HepG2 (cell line): ENCODE results near the gene ZBTB48. TPM values are rescaled to one million over a fixed set of nuclear protein-coding genes. Genes with fewer than 3 reads are reported as not detected.

ENCODE experiments used
- ATF1 ChIP-seq: IDR thresholded peaks from 2 replicates; pipeline ENCODE4 v1.6.1; 2016; ENCODE audit warnings: mild to moderate bottlenecking, control low read depth
- CBX5 ChIP-seq: sonication (generic); formaldehyde crosslinking; IDR thresholded peaks from 2 replicates; pipeline ENCODE4 v1.4.0; 2020; ENCODE audit warnings: missing genetic modification reagents, borderline replicate concordance
- CHD4 ChIP-seq: fragments of 200-600 bp; sonication (generic); IDR thresholded peaks from 2 replicates; pipeline ENCODE4 v1.7.0; 2017; ENCODE audit warnings: mild to moderate bottlenecking, low read length, borderline replicate concordance
- ERF ChIP-seq: IDR thresholded peaks from 2 replicates; pipeline ENCODE4 v1.6.1; 2018; ENCODE audit warnings: missing biosample characterization, missing genetic modification reagents
- LCORL ChIP-seq, 2 experiments: fragments of 450-650 bp in 1 of 2; sonication (generic) in 1 of 2; formaldehyde crosslinking in 1 of 2; IDR thresholded peaks; 2 replicates each; pipeline versions ENCODE4 v1.5.0 to v1.6.1; 2017 to 2020; ENCODE audit warnings: antibody characterized with exemption in 1 of 2, missing genetic modification reagents in 1 of 2
- PAXIP1 ChIP-seq: sonication (generic); formaldehyde crosslinking; conservative IDR thresholded peaks from 2 replicates; pipeline ENCODE4 v1.4.0; 2020; ENCODE audit warnings: mild to moderate bottlenecking, missing genetic modification reagents, moderate library complexity
- ZNF350 ChIP-seq: sonication (generic); formaldehyde crosslinking; IDR thresholded peaks from 2 replicates; pipeline ENCODE4 v1.4.0; 2020; ENCODE audit warnings: mild to moderate bottlenecking, low read depth, missing genetic modification reagents, borderline replicate concordance
- ZNF556 ChIP-seq: sonication (generic); formaldehyde crosslinking; IDR thresholded peaks from 2 replicates; pipeline ENCODE4 v1.4.0; 2020; ENCODE audit warnings: mild to moderate bottlenecking, missing genetic modification reagents, borderline replicate concordance
- ZNF598 ChIP-seq: sonication (generic); formaldehyde crosslinking; IDR thresholded peaks from 2 replicates; pipeline ENCODE4 v1.5.1; 2020; ENCODE audit warnings: mild to moderate bottlenecking, missing genetic modification reagents, borderline replicate concordance
- ZNF674 ChIP-seq: sonication (generic); formaldehyde crosslinking; IDR thresholded peaks from 2 replicates; pipeline ENCODE4 v1.5.0; 2020; ENCODE audit warnings: low read depth, mild to moderate bottlenecking, missing genetic modification reagents
- polyA plus RNA-seq, 8 experiments: library from polyadenylated mRNA; depleted of rRNA in 3 of 8; stranded (reverse) in 7 of 8; unstranded in 1 of 8; fragments of >200 nt; fragmentation: Illumina TruSeq in 4 of 8; extraction: Trizol in 4 of 8; gene quantifications; 2 replicates each; pipeline versions ENCODE4 v1.2.1 to v1.2.3, GENCODE V29; 2011 to 2016; ENCODE audit warnings: low read depth in 4 of 8, missing spikeins in 1 of 8, mixed read lengths in 1 of 8; ENCODE audit not compliant: insufficient read depth in 1 of 8
- total RNA-seq, 5 experiments: library from RNA; depleted of rRNA; stranded (reverse); fragments of >200 nt; fragmentation: Illumina TruSeq; extraction: Trizol; gene quantifications; 2 replicates each; pipeline ENCODE4 v1.2.3, GENCODE V29; 2016; ENCODE audit warnings: low read depth in 1 of 5
- TF ChIP-seq, protein P1 (sequence below): sonication (generic); formaldehyde crosslinking; IDR thresholded peaks from 2 replicates; pipeline ENCODE4 v1.4.0; 2020; ENCODE audit warnings: missing genetic modification reagents
- TF ChIP-seq, protein P2 (sequence below), 2 experiments: sonication (generic) in 1 of 2; formaldehyde crosslinking in 1 of 2; IDR thresholded peaks; 2 replicates each; pipeline versions ENCODE4 v1.5.1 to v1.6.1; 2011 to 2020; ENCODE audit warnings: borderline replicate concordance in 1 of 2, low read depth in 1 of 2, low read length in 1 of 2, mild to moderate bottlenecking in 1 of 2, missing genetic modification reagents in 1 of 2, moderate library complexity in 1 of 2

Gene ZBTB48
- total and polyA plus RNA-seq, 2 of the 13 experiments (the other 11 are each of a cell fraction or from before 2014, with no cell fraction given): 13.0 to 17.1 TPM

DNA sequence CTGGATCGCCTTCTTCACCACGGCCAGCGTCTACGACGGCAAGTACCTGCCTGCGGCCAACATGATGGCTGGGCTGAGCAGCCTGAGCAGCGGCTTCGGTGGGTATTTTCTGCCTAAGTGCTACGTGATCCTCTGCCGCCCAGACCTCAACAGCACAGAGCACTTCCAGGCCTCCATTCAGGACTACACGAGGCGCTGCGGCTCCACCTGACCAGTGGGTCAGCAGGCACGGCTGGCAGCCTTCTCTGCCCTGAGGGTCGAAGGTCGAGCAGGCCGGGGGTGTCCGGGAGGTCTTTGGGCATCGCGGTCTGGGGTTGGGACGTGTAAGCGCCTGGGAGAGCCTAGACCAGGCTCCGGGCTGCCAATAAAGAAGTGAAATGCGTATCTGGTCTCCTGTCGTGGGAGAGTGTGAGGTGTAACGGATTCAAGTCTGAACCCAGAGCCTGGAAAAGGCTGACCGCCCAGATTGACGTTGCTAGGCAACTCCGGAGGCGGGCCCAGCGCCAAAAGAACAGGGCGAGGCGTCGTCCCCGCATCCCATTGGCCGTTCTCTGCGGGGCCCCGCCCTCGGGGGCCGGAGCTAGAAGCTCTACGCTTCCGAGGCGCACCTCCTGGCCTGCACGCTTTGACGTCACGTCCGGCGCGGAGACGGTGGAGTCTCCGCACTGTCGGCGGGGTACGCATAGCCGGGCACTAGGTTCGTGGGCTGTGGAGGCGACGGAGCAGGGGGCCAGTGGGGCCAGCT is at the start of gene ZBTB48 (continued):
- no peak; the same call in 1 of the 2 replicates for TF ChIP-seq PAXIP1
- no peak for TF ChIP-seq CHD4
- TF ChIP-seq ZNF674 (CRISPR knock-in tag): no peak; the same call in 1 of the 2 replicates
- peak; percentile 72 for TF ChIP-seq ATF1 (CRISPR knock-in tag)
- TF ChIP-seq, protein P1, sequence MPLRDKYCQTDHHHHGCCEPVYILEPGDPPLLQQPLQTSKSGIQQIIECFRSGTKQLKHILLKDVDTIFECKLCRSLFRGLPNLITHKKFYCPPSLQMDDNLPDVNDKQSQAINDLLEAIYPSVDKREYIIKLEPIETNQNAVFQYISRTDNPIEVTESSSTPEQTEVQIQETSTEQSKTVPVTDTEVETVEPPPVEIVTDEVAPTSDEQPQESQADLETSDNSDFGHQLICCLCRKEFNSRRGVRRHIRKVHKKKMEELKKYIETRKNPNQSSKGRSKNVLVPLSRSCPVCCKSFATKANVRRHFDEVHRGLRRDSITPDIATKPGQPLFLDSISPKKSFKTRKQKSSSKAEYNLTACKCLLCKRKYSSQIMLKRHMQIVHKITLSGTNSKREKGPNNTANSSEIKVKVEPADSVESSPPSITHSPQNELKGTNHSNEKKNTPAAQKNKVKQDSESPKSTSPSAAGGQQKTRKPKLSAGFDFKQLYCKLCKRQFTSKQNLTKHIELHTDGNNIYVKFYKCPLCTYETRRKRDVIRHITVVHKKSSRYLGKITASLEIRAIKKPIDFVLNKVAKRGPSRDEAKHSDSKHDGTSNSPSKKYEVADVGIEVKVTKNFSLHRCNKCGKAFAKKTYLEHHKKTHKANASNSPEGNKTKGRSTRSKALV (CRISPR knock-in tag): 0 out of 2 replicates have a peak, but pooled peaks have one; percentile 21
- TF ChIP-seq ZNF350 (CRISPR knock-in tag): peak; percentile 47; the same call in 1 of the 2 replicates
- 0 out of 2 replicates have a peak, but pooled peaks have one; percentile 64 for TF ChIP-seq ZNF598 (CRISPR knock-in tag)
- 0 out of 2 replicates have a peak, but pooled peaks have one; percentile 43 for TF ChIP-seq CBX5 (CRISPR knock-in tag)
- TF ChIP-seq ERF (CRISPR knock-in tag): no peak
- no peak for TF ChIP-seq LCORL (IDR thresholded peaks at IDR 0.05)
- peak; percentile 29; the same call in 1 of the 2 replicates for TF ChIP-seq LCORL (CRISPR knock-in tag; IDR thresholded peaks at IDR 0.05)
- 0 out of 2 replicates have a peak, but pooled peaks have one; percentile 42 for TF ChIP-seq ZNF556 (CRISPR knock-in tag)
- TF ChIP-seq, protein P2, sequence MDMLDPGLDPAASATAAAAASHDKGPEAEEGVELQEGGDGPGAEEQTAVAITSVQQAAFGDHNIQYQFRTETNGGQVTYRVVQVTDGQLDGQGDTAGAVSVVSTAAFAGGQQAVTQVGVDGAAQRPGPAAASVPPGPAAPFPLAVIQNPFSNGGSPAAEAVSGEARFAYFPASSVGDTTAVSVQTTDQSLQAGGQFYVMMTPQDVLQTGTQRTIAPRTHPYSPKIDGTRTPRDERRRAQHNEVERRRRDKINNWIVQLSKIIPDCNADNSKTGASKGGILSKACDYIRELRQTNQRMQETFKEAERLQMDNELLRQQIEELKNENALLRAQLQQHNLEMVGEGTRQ (IDR thresholded peaks at IDR 0.05; ENCODE audit: low read depth, low read length): 0 out of 2 replicates have a peak, but pooled peaks have one; percentile 6
- TF ChIP-seq, protein P2 (CRISPR knock-in tag; IDR thresholded peaks at IDR 0.05; ENCODE audit: borderline replicate concordance): peak; percentile 62; the same call in 1 of the 2 replicates
